Measurements from ENCODE around the gene DOCK3.
"Not testable (repeated sequence)": the region's sequence is repeated elsewhere in the genome, so short reads cannot be mapped to it uniquely, and the experiment has no call there.

DOCK3 gene

DNA sequence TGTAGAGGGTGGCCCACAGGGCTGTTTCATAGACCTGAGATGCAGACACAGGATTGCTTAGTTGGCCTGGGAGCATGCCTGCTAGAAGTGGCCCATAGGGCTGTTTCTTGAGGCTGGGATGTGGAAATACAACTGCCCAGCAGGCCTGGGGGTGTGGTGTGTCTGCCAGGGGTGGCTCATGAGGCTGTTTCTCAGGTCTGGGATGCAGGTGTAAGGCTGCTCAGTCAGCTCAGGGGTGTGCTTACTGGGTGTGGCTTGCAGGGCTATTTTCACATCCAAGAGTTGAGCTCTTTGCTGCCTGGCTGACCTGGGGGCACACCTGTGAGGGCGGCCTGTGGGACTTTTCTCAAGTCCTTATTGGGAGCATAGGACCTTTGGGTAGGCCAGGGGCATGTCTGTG lies 131.3 kb downstream of the DOCK3 start:
- DNase-seq = no peak

DNA sequence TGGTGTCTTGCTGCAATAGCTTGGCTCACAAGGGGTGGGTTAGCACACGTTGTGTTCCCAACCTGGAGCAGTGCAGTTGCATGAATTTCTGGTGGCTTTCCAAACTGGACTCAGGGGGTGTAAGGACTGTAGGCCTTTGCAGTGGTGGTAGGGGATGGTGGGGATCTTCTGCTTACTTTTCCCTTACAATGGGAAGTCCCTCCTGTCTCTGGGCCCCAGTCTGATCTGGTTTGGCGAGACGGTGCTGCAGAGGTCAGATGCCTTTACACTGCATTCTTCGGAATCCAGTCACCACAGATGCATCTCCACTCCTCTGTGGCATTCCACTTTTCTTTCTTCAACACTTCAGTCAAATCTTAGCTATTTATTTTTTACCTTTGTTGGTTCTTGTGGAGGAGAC lies 132.1 kb downstream of the DOCK3 start:
- DNase-seq = no peak

DNA sequence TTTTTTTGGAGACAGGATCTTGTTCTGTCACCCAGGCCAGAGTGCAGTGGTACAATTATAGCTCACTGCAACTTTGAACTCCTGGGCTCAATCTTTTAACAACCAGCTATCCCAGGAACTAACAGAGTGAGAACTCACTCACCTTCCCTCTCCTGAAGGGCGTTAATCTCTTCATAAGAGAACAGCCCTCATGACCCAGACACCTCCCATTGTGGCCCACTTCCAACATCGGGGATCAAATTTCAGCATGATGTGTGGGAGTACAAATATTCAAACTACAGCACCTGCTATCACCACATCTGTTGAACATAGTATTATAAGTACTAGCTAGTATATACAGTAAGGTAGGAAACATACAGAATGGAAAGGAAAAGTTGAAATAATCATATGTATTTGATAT lies 132.5 kb downstream of the DOCK3 start:
- no peak for DNase-seq

DNA sequence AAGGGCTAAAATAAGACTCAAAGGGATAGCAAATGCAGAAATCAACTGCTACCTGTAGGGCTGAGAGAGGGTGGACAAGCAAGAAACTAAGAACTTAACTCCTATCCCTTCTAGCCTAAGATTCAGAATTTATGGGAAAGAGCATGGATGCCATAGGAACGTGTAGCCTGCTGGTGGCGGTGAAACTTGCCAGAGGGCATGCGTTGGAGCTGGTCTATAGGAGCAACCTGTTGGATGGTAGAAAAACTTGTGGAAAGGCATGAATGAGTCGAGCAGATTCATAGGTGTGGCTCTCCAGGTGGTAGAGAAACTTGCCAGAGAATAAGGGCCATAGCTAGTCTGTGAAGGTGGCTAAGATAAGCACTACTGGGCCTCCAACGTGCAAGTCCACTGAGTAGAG lies 137.2 kb downstream of the DOCK3 start:
- no peak for DNase-seq

DNA sequence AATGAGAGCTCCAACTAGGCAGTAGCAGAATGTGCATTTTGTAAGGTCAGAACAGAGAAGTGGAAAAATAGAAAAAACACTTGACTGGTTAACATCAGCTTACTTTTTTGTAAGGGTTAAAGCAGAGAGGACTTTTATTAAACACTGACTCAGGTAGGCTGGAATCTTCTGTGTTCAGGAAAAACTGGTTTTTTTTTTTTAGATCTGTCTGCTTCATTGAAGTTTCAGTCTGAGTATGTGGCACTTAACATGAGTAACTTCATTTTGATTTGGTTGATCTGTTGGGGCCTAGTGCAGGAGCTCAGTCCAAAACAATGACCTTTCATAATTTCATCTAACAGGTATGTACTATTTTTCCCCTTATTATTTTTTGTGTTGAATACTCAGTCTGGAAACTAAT lies 141.1 kb downstream of the DOCK3 start:
- no peak for DNase-seq

DNA sequence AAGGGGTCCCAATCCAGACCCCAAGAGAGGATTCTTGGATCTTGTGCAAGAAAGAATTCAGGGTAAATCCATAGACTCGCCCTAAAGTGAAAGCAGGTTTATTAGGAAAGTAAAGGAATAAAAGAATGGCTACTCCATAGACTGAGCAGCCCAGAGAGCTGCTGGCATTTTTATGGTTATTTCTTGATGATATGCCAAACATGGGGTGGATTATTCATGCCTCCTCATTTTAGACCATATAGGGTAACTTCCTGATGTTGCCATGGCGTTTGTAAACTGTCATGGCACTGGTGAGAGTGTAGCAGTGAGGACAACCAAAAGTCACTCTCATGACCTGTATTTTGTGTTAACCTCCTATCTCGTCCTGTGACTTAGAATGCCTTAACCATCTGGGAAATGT lies 142.2 kb downstream of the DOCK3 start:
- no peak for DNase-seq

DNA sequence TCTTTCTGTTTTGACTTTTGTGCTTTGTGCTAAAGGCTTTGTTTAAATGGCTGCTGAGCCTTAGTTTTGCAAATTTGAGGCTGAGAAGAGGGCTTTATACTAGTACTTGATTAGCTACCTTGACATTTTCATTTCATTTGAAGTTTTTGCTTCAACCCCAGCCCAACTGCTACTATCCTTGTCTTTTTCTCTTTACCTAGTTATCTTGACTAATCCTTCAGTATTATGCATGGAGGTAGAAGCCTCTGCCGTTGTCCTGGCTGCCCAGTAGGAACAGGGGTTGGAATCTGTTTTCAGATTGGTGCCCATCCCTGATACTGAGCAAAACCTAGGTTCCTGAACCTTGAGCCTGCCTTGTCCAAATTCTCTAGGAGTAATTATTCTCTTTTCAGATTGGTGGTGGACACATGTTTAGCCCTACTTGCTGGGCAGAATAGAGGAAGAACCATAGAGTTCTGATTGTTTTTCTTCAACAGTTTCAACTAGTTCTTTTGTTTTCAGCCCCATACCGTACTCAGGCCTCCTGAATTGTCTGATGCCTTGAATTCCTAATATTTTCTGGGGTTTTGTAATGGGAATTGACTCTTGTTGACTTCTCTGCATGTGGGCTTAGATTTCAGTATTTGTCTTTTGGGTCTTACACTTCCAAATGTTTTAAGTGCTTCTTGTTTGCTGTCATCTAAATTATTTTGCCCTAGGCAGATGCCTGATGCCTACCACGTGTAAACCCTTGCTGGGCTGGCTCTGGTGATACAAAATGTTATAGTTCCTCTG lies 143.2 kb downstream of the DOCK3 start:
- DNase-seq = no peak

DNA sequence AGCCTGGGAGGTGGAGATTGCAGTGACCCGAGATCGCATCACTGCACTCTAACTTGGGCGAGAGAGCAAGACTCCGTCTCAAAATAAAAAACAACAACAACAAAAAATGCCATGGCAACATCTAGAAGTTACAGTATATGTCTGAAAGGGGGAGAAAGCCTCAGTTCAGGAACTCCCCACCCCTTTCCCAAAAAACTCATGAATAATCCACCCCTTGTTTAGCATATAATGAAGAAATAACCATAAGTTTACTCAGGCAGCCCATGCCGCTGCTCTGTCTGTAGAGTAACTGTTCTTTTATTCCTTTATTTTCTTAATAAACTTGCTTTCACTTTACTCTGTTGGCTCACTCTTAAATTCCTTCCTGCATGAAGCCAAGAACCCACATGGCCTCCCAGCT lies 145.2 kb downstream of the DOCK3 start:
- DNase-seq = no peak

DNA sequence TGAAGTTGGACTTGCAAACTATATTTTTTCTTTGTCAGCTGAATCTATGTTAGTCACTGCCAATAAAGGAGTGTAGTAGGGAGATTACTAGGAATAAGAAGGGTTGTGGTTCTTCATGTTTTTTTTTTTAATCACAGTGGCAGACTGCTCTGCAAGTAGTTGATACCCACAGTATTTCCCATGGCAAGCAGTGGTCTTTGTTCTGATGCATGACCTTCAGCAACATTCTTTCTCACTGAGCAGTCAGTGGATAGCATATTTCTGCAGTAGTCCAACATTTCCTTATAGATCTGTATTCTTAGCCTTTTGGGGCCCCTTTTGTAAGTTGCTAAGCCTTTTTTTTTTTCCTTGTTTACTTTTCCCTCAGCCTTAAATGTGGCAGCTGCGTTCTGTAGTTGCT lies 151.1 kb downstream of the DOCK3 start:
- DNase-seq = no peak

DNA sequence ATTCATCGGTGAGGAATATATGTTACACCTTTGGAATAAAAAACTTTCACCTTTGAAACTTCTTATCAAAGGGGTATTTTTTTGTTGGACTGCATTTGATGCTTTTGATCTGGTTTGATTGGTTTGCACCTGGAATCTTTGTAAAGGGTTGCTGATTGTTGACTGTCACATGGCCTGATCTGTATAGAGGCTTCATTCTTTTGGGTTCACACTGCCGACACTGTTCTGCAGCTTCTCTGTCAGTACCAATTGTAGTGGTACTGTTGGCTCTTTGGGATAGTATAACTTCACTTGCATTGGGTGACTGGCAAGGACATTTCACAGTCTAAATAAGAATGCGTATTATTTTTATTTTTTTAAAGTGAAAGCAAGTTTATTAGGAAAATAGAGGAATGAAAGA lies 155.7 kb downstream of the DOCK3 start:
- DNase-seq = no peak

DNA sequence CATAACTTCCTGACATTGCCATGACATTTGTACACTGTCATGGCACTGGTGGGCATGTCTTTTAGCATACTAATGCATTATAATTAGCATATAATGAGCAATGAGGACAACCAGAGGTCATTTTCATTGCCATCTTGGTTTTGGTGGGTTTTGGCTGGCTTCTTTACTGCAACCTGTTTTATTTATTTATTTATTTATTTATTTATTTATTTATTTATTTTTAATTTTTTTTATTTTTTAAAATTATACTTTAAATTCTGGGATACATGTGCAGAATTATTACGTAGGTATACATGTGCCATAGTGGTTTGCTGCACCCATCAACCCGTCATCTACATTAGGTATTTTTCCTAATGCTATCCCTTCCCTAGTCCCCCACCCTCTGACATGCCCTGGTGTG lies 156.3 kb downstream of the DOCK3 start:
- DNase-seq = not testable (repeated sequence)

DNA sequence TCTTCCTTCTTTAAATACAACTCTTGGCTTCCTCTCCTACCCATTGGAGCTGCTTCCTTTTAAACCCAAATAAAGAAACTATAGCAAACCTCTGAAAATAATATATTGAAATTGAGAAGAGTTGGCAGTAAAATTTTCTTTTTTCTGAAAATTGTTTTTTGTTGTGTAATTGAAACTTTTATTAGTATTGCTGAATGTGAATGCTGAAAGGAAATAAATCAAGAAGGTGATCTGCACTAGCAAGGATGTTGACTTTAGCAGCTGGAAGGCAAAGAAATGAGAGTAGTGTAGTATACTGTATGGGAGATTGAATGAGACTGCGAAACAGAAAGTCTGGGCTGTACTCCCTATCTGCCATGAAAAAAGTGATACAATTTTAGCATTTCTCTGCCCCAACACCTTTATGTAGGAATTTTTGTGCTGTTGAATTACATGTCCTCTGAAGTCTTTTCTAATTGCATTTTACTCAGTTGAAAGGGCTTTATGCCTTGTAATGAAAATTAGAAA lies 166.3 kb downstream of the DOCK3 start:
- DNase-seq = no peak

DNA sequence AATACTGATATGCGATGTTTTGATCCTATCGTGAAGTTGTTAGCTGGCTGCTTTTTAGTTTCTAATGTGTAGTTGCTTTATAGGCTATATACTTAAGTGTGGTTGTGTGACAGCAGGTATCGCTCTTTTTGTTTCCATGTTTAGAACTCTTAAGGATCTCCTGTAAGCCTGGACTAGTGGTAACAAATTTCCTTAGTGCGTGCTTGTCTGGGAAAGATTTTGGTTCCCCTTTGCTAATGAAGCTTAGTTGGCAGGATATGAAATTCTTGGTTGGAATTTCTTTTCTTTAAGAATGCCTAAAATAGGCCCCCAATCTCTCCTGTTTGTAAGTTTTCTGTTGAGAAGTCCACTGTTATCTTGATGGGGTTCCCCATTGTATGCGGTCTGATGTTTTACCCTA lies 173.6 kb downstream of the DOCK3 start:
- no peak for DNase-seq

DNA sequence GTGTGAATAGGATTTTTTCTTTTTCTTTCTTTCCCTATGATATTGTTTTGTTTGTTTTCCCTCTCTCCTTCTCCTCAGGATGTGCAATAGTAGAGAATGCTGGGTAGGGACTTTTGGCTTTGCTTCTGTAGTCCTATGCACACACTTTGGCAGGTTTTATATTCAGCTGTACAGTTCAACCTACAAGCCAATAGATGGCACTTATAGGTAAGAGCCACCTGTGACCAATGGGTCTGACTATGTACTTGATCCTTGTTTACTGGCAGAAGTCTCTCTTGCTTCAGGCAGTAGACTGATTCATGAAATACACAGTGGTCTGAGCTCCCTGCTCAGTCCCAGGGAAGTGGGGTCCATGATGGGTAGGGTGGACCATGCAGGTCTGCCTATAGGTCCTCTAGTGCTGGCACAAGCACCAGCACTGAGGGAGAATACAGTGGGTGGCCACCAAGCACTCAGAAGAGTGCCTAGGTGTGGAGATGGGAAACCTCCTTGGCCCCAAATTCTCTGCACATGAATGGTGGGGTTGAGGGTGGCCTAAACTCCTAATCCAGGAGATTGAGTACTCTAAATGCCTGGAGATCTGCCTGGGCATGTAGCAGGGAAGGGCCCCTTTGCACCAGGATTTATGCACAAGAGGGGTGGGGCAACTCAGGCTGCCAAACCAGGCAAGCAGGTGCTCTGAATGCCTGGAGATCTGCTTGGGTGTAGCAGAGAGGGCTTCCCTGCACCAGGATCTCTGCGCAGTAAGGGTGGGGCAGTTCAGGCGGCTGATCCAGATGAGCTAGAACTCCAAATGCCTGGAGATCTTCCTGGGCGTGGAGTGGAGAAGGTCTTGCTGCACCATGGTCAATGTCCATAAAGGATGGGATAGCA lies 176.1 kb downstream of the DOCK3 start:
- DNase-seq = no peak

DNA sequence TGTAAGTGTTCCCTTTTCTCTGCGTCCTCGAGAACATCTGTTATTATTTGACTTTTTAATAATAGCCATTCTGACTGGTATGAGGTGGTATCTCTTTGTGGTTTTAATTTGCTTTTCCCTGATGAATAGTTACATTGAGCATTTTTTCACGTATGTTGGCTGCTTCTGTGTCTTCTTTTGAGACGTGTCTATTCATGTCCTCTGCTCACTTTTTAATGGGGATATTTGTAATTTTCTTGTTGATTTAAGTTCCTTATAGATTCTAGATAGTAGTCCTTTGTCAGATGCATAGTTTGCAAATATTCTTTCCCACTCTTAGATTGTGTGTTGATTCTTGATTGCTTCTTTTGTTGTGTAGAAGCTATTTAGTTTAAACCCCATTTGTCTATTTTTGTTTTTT lies 179.2 kb downstream of the DOCK3 start:
- no peak for DNase-seq

DNA sequence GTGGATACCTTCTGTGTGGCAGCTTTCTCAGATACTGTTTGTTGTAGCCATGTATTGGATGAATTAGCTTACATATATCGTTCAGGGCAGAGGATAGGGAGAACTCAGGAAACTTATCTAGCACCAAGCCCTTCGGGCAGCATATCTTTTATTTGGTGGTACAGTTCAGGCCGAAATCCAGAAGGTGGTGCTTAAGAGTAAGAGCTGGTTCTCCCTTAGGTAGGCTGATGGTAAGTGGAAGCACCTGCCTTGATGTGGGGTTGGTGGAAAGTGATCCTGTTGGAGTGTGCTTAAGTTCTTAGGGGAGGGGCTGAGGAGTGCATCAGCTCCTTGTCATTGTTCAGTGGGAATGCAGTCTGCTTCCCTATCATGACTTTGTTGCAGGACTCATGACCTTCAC lies 187.5 kb downstream of the DOCK3 start:
- no peak for DNase-seq

DNA sequence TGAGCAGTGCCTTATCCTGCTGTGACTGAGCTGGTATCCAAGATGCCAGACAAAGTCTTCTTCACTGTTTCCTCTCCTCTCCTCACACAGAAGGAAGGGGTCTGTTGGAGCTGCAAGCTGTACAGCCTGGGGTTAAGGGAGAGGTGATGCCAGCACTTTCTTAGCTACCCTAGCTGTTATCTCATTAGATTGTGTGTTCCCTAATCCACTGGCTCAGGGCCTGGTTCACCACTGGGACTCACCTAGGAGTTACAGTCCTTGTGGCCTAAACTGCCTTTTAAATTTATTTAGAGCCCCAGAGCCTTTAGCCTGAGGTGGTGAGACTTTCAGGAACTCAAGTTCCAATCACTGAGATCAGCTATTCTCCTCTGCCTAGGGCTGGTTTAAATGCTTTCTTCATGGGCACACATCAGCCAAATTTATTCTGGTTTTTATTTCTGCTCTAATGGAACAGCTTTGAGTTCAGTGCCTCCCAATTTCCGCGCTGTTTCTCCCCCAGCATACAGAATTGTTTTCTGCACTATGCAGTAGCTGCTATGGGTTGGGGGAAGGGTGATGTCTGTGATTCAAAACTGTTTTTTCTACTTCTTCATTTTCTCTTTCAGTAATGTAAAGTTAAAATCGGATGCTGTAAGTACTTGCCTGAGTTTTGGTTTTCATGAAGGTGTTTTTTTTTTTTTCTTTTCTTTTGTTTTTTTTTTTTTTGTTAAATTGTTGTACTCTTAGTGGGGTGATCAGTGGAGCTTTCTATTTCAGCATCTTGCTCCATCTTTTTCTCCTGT lies 198.8 kb downstream of the DOCK3 start:
- no peak for DNase-seq

DNA sequence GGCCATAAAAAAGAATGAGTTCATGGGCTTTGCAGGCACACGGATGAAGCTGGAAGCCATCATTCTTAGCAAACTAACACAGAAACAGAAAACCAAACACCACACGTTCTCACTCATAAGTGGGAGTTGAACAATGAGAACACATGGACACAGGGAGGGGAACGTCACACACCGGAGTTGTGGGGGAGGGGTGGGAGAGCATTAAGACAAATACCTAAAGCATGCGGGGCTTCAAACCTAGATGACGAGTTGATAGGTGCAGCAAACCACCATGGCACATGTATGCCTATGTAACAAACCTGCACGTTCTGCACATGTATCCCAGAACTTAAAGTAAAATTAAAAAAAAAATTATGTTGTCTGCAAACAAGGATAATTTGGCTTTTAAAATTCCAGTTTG lies 200.1 kb downstream of the DOCK3 start:
- not testable (repeated sequence) for DNase-seq

DNA sequence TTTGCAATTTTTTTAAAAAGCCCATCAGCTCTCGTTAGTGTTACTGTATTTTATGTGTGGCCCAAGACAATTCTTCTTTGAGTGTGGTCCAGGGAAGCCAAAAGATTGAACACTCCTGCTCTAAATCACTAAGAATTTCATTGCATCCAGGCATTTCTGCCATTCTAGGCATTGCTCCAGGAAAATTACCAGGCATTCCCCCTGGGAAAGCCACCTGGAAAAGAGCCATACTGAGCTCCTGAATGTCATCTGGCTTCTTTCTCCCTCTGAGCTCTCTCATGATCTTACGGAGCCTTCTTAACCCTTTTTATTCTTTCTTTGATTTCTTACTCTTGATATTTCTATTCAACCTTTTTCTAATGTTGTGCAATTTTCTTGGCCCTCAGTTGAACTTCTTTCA lies 202.2 kb downstream of the DOCK3 start:
- no peak for DNase-seq

DNA sequence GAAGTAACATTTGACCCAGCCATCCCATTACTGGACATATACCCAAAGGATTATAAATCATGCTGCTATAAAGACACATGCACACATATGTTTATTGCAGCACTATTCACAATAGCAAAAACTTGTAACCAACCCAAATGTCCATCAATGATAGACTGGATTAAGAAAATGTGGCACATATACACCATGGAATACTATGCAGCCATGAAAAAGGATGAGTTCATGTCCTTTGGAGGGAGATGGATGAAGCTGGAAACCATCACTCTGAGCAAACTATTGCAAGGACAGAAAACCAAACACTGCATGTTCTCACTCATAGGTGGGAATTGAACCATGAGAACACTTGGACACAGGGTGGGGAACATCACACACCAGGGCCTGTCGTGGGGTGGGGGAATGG lies 208.0 kb downstream of the DOCK3 start:
- not testable (repeated sequence) for DNase-seq

DNA sequence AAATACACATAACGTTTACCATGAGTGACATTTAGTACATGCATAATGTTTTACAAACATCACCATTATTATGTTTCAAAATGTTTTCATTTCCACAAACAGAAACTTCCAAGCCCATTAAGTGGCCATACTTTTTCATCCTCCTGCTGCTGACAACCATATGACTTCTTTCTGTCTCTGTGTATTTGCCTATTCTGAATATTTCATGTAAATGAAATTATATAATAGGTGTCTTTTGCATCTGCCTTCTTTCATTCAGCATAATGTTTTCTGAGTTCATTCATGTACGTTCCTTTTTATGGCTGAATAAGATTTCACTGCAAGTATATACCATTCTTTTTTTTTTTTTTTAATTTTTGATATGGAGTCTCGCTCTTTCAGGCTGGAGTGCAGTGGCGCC lies 209.0 kb downstream of the DOCK3 start:
- DNase-seq = no peak

DNA sequence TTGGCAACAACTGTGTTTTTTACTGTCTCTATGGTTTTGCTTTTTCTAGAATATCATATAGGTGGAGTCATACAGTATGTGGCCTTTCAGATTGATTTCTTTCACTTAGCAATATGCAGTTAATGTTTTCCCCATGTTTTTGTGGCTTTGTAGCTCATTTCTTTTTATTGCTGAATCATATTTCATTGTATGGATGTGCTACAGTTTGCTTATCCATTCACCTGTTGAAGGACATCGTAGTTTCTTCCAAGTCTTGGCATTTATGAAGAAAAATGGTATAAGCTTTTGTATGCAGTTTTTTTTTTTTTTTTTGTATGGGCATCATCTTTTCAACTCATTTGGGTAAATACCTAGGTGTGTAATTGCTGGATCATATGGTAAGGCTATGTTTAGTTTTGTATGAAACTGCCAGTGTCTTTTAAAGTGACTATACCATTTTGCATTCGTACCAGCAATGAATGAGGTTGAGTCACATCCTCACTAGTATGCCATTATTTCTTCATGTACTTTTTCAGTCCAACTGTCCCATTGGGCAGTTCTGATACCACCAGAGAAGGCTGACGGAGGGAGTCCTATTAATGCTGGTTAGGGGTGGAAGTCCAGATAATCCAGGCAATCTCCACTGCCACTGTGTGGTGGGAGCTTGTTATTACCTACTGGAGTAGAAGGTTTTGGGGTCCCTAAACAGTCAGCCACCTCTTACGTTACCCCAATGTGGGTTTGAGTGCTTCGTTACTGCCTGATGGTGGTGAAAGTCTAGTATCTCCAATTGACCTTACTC lies 210.5 kb downstream of the DOCK3 start:
- DNase-seq = no peak
